HepG2 (cell line): ENCODE results near the gene VPS25. TPM values are rescaled to one million over a fixed set of nuclear protein-coding genes. Genes with fewer than 3 reads are reported as not detected.

Experiments used
- AHR ChIP-seq: IDR thresholded peaks from 2 replicates; pipeline ENCODE4 v1.6.1; 2018; ENCODE audit warnings: missing genetic modification reagents, missing compliant biosample characterization
- EED ChIP-seq: sonication (generic); formaldehyde crosslinking; IDR thresholded peaks from 2 replicates; pipeline ENCODE4 v1.5.0; 2020; ENCODE audit warnings: mild to moderate bottlenecking, missing genetic modification reagents
- ELF3 ChIP-seq: IDR thresholded peaks from 2 replicates; pipeline ENCODE4 v1.6.1; 2016; ENCODE audit warnings: missing genetic modification reagents, missing compliant biosample characterization
- IKZF4 ChIP-seq: sonication (generic); formaldehyde crosslinking; IDR thresholded peaks from 2 replicates; pipeline ENCODE4 v1.5.1; 2020; ENCODE audit warnings: borderline replicate concordance, mild to moderate bottlenecking, low read depth, missing genetic modification reagents; ENCODE audit errors: not compliant biosample characterization
- ZNF234 ChIP-seq: sonication (generic); formaldehyde crosslinking; conservative IDR thresholded peaks from 2 replicates; pipeline ENCODE4 v1.5.1; 2020; ENCODE audit warnings: mild to moderate bottlenecking, missing genetic modification reagents
- ZNF296 ChIP-seq: sonication (generic); formaldehyde crosslinking; conservative IDR thresholded peaks from 2 replicates; pipeline ENCODE4 v1.5.0; 2020; ENCODE audit warnings: mild to moderate bottlenecking, missing genetic modification reagents
- ZNF574 ChIP-seq: sonication (generic); formaldehyde crosslinking; IDR thresholded peaks from 2 replicates; pipeline ENCODE4 v1.4.0; 2020; ENCODE audit warnings: missing genetic modification reagents
- ZNF580 ChIP-seq: IDR thresholded peaks from 2 replicates; pipeline ENCODE4 v1.6.1; 2016; ENCODE audit warnings: low read depth, borderline replicate concordance
- ZNF629 ChIP-seq: sonication (generic); formaldehyde crosslinking; conservative IDR thresholded peaks from 2 replicates; pipeline ENCODE4 v1.5.0; 2020; ENCODE audit warnings: missing genetic modification reagents
- ZNF768 ChIP-seq: sonication (generic); formaldehyde crosslinking; IDR thresholded peaks from 2 replicates; pipeline ENCODE4 v1.4.0; 2020; ENCODE audit warnings: missing genetic modification reagents
- polyA plus RNA-seq, 8 experiments: library from polyadenylated mRNA; depleted of rRNA in 3 of 8; stranded (reverse) in 7 of 8; unstranded in 1 of 8; fragments of >200 nt; fragmentation: Illumina TruSeq in 4 of 8; extraction: Trizol in 4 of 8; gene quantifications; 2 replicates each; pipeline versions ENCODE4 v1.2.1 to v1.2.3, GENCODE V29; 2011 to 2016; ENCODE audit warnings: low read depth in 4 of 8, missing spikeins in 1 of 8, mixed read lengths in 1 of 8; ENCODE audit not compliant: insufficient read depth in 1 of 8
- total RNA-seq, 5 experiments: library from RNA; depleted of rRNA; stranded (reverse); fragments of >200 nt; fragmentation: Illumina TruSeq; extraction: Trizol; gene quantifications; 2 replicates each; pipeline ENCODE4 v1.2.3, GENCODE V29; 2016; ENCODE audit warnings: low read depth in 1 of 5
- TF ChIP-seq, protein P1 (sequence below): sonication (generic); formaldehyde crosslinking; conservative IDR thresholded peaks from 2 replicates; pipeline ENCODE4 v1.8.0; 2022; ENCODE audit warnings: low read depth, missing genetic modification reagents
- TF ChIP-seq, protein P2 (sequence below): sonication (generic); formaldehyde crosslinking; IDR thresholded peaks from 2 replicates; pipeline ENCODE4 v1.4.0; 2020; ENCODE audit warnings: mild to moderate bottlenecking, low read depth, missing genetic modification reagents
- TF ChIP-seq, protein P3 (sequence below): sonication (generic); formaldehyde crosslinking; IDR thresholded peaks from 2 replicates; pipeline ENCODE4 v1.4.0; 2020; ENCODE audit warnings: missing genetic modification reagents, borderline replicate concordance
- TF ChIP-seq, protein P4 (sequence below): sonication (generic); formaldehyde crosslinking; IDR thresholded peaks from 2 replicates; pipeline ENCODE4 v1.9.0; 2021; ENCODE audit warnings: missing genetic modification reagents, mild to moderate bottlenecking, borderline replicate concordance
- TF ChIP-seq, protein P5 (sequence below): IDR thresholded peaks from 2 replicates; pipeline ENCODE4 v1.6.1; 2016; ENCODE audit warnings: control low read depth

Gene VPS25
- total and polyA plus RNA-seq, 2 of the 13 experiments (the other 11 are each of a cell fraction or from before 2014, with no cell fraction given) = 161 to 249 TPM

DNA sequence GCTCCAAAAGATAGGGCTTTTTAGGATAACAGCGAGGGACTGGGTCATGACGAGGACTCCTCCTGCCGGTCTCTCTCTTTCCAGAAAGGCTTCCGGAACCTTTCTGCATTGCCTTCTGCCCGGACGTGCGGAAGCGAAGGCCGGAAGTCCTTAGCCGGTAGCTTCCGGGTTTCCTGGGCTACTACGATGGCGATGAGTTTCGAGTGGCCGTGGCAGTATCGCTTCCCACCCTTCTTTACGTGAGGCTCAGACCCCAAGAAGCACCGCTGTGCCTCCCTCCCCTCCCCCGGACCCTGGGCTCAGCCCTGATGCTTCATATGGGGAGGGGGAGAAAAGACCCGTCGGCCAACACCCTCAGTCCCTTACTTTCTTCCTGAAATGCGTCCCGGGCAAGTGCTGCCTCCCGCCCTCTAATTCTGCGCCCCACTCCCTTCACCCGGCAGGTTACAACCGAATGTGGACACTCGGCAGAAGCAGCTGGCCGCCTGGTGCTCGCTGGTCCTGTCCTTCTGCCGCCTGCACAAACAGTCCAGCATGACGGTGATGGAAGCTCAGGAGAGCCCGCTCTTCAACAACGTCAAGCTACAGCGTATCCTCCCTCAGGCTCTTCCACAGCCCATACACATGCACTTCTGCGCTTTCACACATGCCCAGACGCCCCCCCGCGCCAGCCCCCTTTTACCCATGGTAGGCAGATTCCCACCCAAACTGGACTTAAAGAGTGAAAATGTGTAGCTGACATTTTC lies at the start of gene VPS25 (continued):
- TF ChIP-seq AHR (CRISPR knock-in tag) = peak; percentile 97
- TF ChIP-seq, protein P1, sequence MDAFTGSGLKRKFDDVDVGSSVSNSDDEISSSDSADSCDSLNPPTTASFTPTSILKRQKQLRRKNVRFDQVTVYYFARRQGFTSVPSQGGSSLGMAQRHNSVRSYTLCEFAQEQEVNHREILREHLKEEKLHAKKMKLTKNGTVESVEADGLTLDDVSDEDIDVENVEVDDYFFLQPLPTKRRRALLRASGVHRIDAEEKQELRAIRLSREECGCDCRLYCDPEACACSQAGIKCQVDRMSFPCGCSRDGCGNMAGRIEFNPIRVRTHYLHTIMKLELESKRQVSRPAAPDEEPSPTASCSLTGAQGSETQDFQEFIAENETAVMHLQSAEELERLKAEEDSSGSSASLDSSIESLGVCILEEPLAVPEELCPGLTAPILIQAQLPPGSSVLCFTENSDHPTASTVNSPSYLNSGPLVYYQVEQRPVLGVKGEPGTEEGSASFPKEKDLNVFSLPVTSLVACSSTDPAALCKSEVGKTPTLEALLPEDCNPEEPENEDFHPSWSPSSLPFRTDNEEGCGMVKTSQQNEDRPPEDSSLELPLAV = no peak
- TF ChIP-seq, protein P2, sequence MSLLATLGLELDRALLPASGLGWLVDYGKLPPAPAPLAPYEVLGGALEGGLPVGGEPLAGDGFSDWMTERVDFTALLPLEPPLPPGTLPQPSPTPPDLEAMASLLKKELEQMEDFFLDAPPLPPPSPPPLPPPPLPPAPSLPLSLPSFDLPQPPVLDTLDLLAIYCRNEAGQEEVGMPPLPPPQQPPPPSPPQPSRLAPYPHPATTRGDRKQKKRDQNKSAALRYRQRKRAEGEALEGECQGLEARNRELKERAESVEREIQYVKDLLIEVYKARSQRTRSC (CRISPR knock-in tag) = peak; percentile 92; the same call in 1 of the 2 replicates
- TF ChIP-seq IKZF4 = peak; percentile 73
- TF ChIP-seq ELF3 (CRISPR knock-in tag) = peak; percentile 96
- peak; percentile 39; the same call in 1 of the 2 replicates for TF ChIP-seq ZNF296 (CRISPR knock-in tag)
- peak; percentile 95 for TF ChIP-seq EED (CRISPR knock-in tag)
- peak; percentile 92 for TF ChIP-seq ZNF580 (CRISPR knock-in tag)
- TF ChIP-seq ZNF234 (CRISPR knock-in tag) = no peak
- TF ChIP-seq, protein P3, sequence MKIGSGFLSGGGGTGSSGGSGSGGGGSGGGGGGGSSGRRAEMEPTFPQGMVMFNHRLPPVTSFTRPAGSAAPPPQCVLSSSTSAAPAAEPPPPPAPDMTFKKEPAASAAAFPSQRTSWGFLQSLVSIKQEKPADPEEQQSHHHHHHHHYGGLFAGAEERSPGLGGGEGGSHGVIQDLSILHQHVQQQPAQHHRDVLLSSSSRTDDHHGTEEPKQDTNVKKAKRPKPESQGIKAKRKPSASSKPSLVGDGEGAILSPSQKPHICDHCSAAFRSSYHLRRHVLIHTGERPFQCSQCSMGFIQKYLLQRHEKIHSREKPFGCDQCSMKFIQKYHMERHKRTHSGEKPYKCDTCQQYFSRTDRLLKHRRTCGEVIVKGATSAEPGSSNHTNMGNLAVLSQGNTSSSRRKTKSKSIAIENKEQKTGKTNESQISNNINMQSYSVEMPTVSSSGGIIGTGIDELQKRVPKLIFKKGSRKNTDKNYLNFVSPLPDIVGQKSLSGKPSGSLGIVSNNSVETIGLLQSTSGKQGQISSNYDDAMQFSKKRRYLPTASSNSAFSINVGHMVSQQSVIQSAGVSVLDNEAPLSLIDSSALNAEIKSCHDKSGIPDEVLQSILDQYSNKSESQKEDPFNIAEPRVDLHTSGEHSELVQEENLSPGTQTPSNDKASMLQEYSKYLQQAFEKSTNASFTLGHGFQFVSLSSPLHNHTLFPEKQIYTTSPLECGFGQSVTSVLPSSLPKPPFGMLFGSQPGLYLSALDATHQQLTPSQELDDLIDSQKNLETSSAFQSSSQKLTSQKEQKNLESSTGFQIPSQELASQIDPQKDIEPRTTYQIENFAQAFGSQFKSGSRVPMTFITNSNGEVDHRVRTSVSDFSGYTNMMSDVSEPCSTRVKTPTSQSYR (CRISPR knock-in tag) = peak; percentile 59; the same call in 1 of the 2 replicates
- TF ChIP-seq, protein P4, sequence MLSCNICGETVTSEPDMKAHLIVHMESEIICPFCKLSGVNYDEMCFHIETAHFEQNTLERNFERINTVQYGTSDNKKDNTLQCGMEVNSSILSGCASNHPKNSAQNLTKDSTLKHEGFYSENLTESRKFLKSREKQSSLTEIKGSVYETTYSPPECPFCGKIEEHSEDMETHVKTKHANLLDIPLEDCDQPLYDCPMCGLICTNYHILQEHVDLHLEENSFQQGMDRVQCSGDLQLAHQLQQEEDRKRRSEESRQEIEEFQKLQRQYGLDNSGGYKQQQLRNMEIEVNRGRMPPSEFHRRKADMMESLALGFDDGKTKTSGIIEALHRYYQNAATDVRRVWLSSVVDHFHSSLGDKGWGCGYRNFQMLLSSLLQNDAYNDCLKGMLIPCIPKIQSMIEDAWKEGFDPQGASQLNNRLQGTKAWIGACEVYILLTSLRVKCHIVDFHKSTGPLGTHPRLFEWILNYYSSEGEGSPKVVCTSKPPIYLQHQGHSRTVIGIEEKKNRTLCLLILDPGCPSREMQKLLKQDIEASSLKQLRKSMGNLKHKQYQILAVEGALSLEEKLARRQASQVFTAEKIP = no peak
- TF ChIP-seq ZNF574 (CRISPR knock-in tag) = peak; percentile 96
- TF ChIP-seq ZNF629 (CRISPR knock-in tag) = no peak
- TF ChIP-seq ZNF768 (CRISPR knock-in tag) = peak; percentile 73
- TF ChIP-seq, protein P5, sequence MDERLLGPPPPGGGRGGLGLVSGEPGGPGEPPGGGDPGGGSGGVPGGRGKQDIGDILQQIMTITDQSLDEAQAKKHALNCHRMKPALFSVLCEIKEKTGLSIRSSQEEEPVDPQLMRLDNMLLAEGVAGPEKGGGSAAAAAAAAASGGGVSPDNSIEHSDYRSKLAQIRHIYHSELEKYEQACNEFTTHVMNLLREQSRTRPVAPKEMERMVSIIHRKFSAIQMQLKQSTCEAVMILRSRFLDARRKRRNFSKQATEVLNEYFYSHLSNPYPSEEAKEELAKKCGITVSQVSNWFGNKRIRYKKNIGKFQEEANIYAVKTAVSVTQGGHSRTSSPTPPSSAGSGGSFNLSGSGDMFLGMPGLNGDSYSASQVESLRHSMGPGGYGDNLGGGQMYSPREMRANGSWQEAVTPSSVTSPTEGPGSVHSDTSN (CRISPR knock-in tag) = no peak
